H9 (cell line): ENCODE results near the gene TMEM59. TPM values are rescaled to one million over a fixed set of nuclear protein-coding genes. Genes with fewer than 3 reads are reported as not detected.

Experiments
- DNase-seq: peaks from one replicate; pipeline ENCODE4 v3.0.0-alpha.2; 2017
- H2AFZ ChIP-seq: one replicate; pipeline ENCODE4 v1.6.1; 2013; ENCODE audit warnings: mild to moderate bottlenecking, low read length, control low read depth, moderate library complexity
- H2AK5ac ChIP-seq: 2 replicates; pipeline ENCODE4 v1.6.1; 2013; ENCODE audit warnings: low read length, control low read depth, mixed read lengths; ENCODE audit not compliant: insufficient read length
- H2BK120ac ChIP-seq: one replicate; pipeline ENCODE4 v1.6.1; 2013; ENCODE audit warnings: low read depth, mild to moderate bottlenecking, low read length, control low read depth, inconsistent platforms; ENCODE audit not compliant: poor library complexity, severe bottlenecking
- H2BK12ac ChIP-seq: 2 replicates; pipeline ENCODE4 v1.6.1; 2013; ENCODE audit warnings: low read length, control low read depth, mixed read lengths, low read depth; ENCODE audit not compliant: insufficient read length
- H2BK15ac ChIP-seq: 2 replicates; pipeline ENCODE4 v1.6.1; 2013; ENCODE audit warnings: low read depth, low read length, control low read depth
- H2BK20ac ChIP-seq: one replicate; pipeline ENCODE4 v1.6.1; 2013; ENCODE audit warnings: low read depth, mild to moderate bottlenecking, low read length, control low read depth, inconsistent platforms; ENCODE audit not compliant: poor library complexity, severe bottlenecking
- H2BK5ac ChIP-seq: 2 replicates; pipeline ENCODE4 v1.6.1; 2013; ENCODE audit warnings: low read length, control low read depth, mixed read lengths; ENCODE audit not compliant: insufficient read length
- H3K14ac ChIP-seq: 2 replicates; pipeline ENCODE4 v1.6.1; 2013; ENCODE audit warnings: low read length, control low read depth; ENCODE audit not compliant: insufficient read depth
- H3K18ac ChIP-seq: 2 replicates; pipeline ENCODE4 v1.6.1; 2013; ENCODE audit warnings: low read depth, mild to moderate bottlenecking, mixed read lengths, low read length, control low read depth; ENCODE audit not compliant: insufficient read length
- H3K23ac ChIP-seq: 2 replicates; pipeline ENCODE4 v1.6.1; 2013; ENCODE audit warnings: low read length, control low read depth, mixed read lengths, low read depth; ENCODE audit not compliant: insufficient read length
- H3K23me2 ChIP-seq: 2 replicates; pipeline ENCODE4 v1.6.1; 2013; ENCODE audit warnings: low read depth, mild to moderate bottlenecking, mixed read lengths, low read length, control low read depth; ENCODE audit not compliant: insufficient read length, poor library complexity, severe bottlenecking
- H3K27ac ChIP-seq: 2 replicates; pipeline ENCODE4 v1.5.1; 2013; ENCODE audit warnings: low read length, control low read depth, mixed read lengths, low read depth; ENCODE audit not compliant: insufficient read length
- H3K27me3 ChIP-seq: 2 replicates; pipeline ENCODE4 v1.6.1; 2013; ENCODE audit warnings: low read length, control low read depth, inconsistent platforms; ENCODE audit not compliant: insufficient read depth
- H3K4ac ChIP-seq: 2 replicates; pipeline ENCODE4 v1.6.1; 2013; ENCODE audit warnings: low read depth, mild to moderate bottlenecking, control low read depth, inconsistent platforms, low read length, moderate library complexity
- H3K4me1 ChIP-seq: 2 replicates; pipeline ENCODE4 v1.6.1; 2013; ENCODE audit warnings: low read length, control low read depth, inconsistent platforms; ENCODE audit not compliant: insufficient read depth
- H3K4me2 ChIP-seq: 2 replicates; pipeline ENCODE4 v1.6.1; 2013; ENCODE audit warnings: low read length, control low read depth, mixed read lengths; ENCODE audit not compliant: insufficient read length, insufficient read depth
- H3K56ac ChIP-seq: 2 replicates; pipeline ENCODE4 v1.6.1; 2013; ENCODE audit warnings: low read depth, mild to moderate bottlenecking, mixed read lengths, low read length, control low read depth; ENCODE audit not compliant: insufficient read length
- H3K79me1 ChIP-seq: 2 replicates; pipeline ENCODE4 v1.6.1; 2013; ENCODE audit warnings: low read depth, mild to moderate bottlenecking, moderate library complexity, low read length, control low read depth, inconsistent platforms; ENCODE audit not compliant: insufficient read depth, poor library complexity, severe bottlenecking
- H3K79me2 ChIP-seq: 2 replicates; pipeline ENCODE4 v1.6.1; 2013; ENCODE audit warnings: low read length, control low read depth, inconsistent platforms; ENCODE audit not compliant: insufficient read depth
- H3K9ac ChIP-seq: 2 replicates; pipeline ENCODE4 v1.6.1; 2013; ENCODE audit warnings: low read length, control low read depth, mixed read lengths; ENCODE audit not compliant: insufficient read length; ENCODE audit errors: extremely low read depth
- H3K9me3 ChIP-seq: one replicate; pipeline ENCODE4 v1.6.1; 2013; ENCODE audit warnings: low read depth, low read length, inconsistent platforms; ENCODE audit not compliant: control insufficient read depth
- H3T11ph ChIP-seq: one replicate; pipeline ENCODE4 v1.6.1; 2013; ENCODE audit warnings: mild to moderate bottlenecking, low read length, control low read depth, inconsistent platforms
- H4K20me1 ChIP-seq: one replicate; pipeline ENCODE4 v1.6.1; 2013; ENCODE audit not compliant: control insufficient read depth, insufficient read length, insufficient read depth
- H4K5ac ChIP-seq: 2 replicates; pipeline ENCODE4 v1.6.1; 2013; ENCODE audit warnings: low read depth, mild to moderate bottlenecking, mixed read lengths, low read length, control low read depth; ENCODE audit not compliant: insufficient read length
- H4K8ac ChIP-seq: replicated peaks from 2 replicates; pipeline ENCODE4 v1.6.1; 2013; ENCODE audit warnings: low read length, control low read depth, mixed read lengths, low read depth; ENCODE audit not compliant: insufficient read length
- H4K91ac ChIP-seq: 2 replicates; pipeline ENCODE4 v1.6.1; 2013; ENCODE audit warnings: low read depth, mild to moderate bottlenecking, moderate library complexity, mixed read lengths, low read length, control low read depth; ENCODE audit not compliant: insufficient read length
- H3K27ac Mint-ChIP-seq, 3 experiments: 2 replicates in 2 of 3; 3 replicates in 1 of 3; pipeline ENCODE4 v1.8.0; 2020 to 2021; ENCODE audit warnings: mixed read lengths in 3 of 3, mild to moderate bottlenecking in 1 of 3, moderate library complexity in 1 of 3
- H3K27me3 Mint-ChIP-seq: 2 replicates; pipeline ENCODE4 v1.8.0; 2021; ENCODE audit warnings: low read depth, mild to moderate bottlenecking, moderate library complexity, mixed read lengths
- H3K36me3 Mint-ChIP-seq, 3 experiments: 2 replicates in 2 of 3; 3 replicates in 1 of 3; pipeline ENCODE4 v1.8.0; 2020 to 2021; ENCODE audit warnings: low read depth in 3 of 3, mixed read lengths in 3 of 3; ENCODE audit not compliant: insufficient read depth in 1 of 3
- H3K4me1 Mint-ChIP-seq, 2 experiments: 2 replicates each; pipeline ENCODE4 v1.8.0; 2020; ENCODE audit warnings: mixed read lengths in 2 of 2
- H3K4me3 Mint-ChIP-seq, 2 experiments: 2 replicates in 1 of 2; 3 replicates in 1 of 2; pipeline ENCODE4 v1.8.0; 2020 to 2021; ENCODE audit warnings: mild to moderate bottlenecking in 2 of 2, mixed read lengths in 2 of 2, moderate library complexity in 1 of 2
- H3K9me3 Mint-ChIP-seq, 2 experiments: 2 replicates in 1 of 2; 3 replicates in 1 of 2; pipeline ENCODE4 v1.8.0; 2020; ENCODE audit warnings: mild to moderate bottlenecking in 2 of 2, mixed read lengths in 2 of 2, moderate library complexity in 1 of 2
- WGBS: extraction: QIAGEN DNeasy Blood & Tissue Kit; methylation state at CpG from one replicate; pipeline ENCODE4 v1.1.7; 2013; ENCODE audit warnings: missing lambda C conversion rate, low lambda C conversion rate, mixed read lengths; ENCODE audit not compliant: insufficient read length; ENCODE audit errors: extremely low coverage; 5-methylcytosine and 5-hydroxymethylcytosine counted together
- total RNA-seq: library from RNA; stranded (reverse); gene quantifications from 2 replicates; pipeline ENCODE4 v1.2.1, GENCODE V29; 2021
- TF ChIP-seq, protein P1 (sequence below): fragments of 200-600 bp; sonication (generic); conservative IDR thresholded peaks from 3 replicates; pipeline ENCODE4 v1.8.0; 2021; ENCODE audit warnings: antibody characterized with exemption, mild to moderate bottlenecking

Gene TMEM59
- total RNA-seq, 1 experiment from 2014 or later: 111 TPM

GRCh38 chr1:54045496-54045895, 7.5 kb downstream of the TMEM59 start:
- Mint-ChIP-seq H3K9me3 (no peaks in the 10 kb centered on the region), H3K27me3 (no peaks in the 10 kb centered on the region), H3K4me3 (no peak overlapping the region), H3K27ac (no peak overlapping the region), H3K36me3 (peaks cover 9 to 28% (median 24%) of the 10 kb centered on the region in 3 experiments; a peak in 5 of 7 replicates), H3K4me1 (no peaks in the 10 kb centered on the region)
- H3K23me2 ChIP-seq: no peaks in the 10 kb centered on the region
- no peaks in the 10 kb centered on the region for H4K20me1 ChIP-seq
- H3K79me2 ChIP-seq: peaks cover 5% of the 10 kb centered on the region; the same call in 1 of the 2 replicates
- no peaks in the 10 kb centered on the region for H3K27me3 ChIP-seq
- H2BK120ac ChIP-seq: no peak overlapping the region
- H2BK20ac ChIP-seq: peak overlapping the region; percentile 6
- no peak for DNase-seq
- H3K14ac ChIP-seq: no peak overlapping the region
- H3K4ac ChIP-seq: no peak overlapping the region
- TF ChIP-seq, protein P1, sequence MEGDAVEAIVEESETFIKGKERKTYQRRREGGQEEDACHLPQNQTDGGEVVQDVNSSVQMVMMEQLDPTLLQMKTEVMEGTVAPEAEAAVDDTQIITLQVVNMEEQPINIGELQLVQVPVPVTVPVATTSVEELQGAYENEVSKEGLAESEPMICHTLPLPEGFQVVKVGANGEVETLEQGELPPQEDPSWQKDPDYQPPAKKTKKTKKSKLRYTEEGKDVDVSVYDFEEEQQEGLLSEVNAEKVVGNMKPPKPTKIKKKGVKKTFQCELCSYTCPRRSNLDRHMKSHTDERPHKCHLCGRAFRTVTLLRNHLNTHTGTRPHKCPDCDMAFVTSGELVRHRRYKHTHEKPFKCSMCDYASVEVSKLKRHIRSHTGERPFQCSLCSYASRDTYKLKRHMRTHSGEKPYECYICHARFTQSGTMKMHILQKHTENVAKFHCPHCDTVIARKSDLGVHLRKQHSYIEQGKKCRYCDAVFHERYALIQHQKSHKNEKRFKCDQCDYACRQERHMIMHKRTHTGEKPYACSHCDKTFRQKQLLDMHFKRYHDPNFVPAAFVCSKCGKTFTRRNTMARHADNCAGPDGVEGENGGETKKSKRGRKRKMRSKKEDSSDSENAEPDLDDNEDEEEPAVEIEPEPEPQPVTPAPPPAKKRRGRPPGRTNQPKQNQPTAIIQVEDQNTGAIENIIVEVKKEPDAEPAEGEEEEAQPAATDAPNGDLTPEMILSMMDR: no peak
- no peak overlapping the region for H3K27ac ChIP-seq
- H2BK5ac ChIP-seq: no peak overlapping the region
- no peak overlapping the region for H3K9ac ChIP-seq
- H2AFZ ChIP-seq: no peak overlapping the region
- WGBS: no CpG with 5 or more reads among the region's 2 CpGs
- no peak overlapping the region for H3T11ph ChIP-seq
- no peak overlapping the region for H3K23ac ChIP-seq
- no peak overlapping the region for H4K5ac ChIP-seq
- no peak overlapping the region for H2BK12ac ChIP-seq
- H2BK15ac ChIP-seq: no peak overlapping the region
- H3K18ac ChIP-seq: no peak overlapping the region
- no peak overlapping the region for H4K91ac ChIP-seq
- no peaks in the 10 kb centered on the region for H3K9me3 ChIP-seq
- H3K4me2 ChIP-seq: no peak overlapping the region
- no peak overlapping the region for H2AK5ac ChIP-seq
- H3K56ac ChIP-seq: no peak overlapping the region
- no peak overlapping the region for H4K8ac ChIP-seq
- H3K4me1 ChIP-seq: no peaks in the 10 kb centered on the region
- peaks cover 1% of the 10 kb centered on the region for H3K79me1 ChIP-seq
